Measurements from ENCODE around the gene ACP6. TPM values are rescaled to one million over a fixed set of nuclear protein-coding genes. Genes with fewer than 3 reads are reported as not detected.

The ACP6 gene
- total RNA-seq, 1 donor from 2014 or later = 19.2 TPM

DNA sequence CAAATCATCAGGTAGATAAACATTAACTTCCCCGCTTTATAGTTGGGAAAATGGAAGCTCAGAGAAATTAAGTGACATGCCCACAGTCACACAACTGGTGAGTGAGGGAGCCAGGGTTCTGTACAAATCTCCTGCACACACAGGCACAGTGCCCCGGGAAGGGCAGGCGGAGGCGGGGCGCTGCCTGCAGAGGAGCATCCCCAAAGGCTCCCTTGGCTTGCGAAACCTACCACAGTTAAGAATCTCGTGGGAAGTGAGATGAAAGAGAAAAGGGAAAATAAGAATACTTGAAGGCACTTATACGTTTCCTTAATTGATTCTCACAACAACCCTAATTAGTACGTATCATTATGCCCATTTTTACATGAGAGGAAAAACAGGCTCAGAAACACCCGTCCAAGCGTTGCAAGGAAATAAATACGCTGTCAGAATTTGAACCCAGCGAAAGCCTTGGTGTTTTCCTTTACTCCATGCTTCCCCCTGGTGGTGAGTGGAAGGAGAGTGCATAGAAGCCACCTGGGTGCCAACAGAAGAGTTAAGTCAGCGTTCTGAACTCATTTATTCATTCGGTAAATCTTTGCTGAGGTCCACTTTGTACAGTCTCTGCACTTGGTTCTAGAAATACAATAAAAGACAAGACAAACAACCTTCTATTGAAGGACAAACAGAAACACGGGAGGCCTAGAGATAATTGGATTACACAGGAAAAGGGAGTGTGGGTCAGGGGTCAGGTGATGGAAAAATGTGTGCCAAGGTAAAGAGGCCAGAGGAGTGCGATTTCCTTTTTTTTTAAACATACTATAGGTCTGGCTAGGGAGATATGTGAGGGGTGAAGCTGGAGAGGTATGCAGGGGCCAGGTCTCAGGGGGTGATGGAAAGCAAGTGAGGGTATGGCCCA is 28.4 kb downstream of the ACP6 start:
- Mint-ChIP-seq H3K4me3 (ENCODE audit: unreplicated experiment) (no peak overlapping the region), H3K27ac (ENCODE audit: unreplicated experiment) (no peak overlapping the region)

DNA sequence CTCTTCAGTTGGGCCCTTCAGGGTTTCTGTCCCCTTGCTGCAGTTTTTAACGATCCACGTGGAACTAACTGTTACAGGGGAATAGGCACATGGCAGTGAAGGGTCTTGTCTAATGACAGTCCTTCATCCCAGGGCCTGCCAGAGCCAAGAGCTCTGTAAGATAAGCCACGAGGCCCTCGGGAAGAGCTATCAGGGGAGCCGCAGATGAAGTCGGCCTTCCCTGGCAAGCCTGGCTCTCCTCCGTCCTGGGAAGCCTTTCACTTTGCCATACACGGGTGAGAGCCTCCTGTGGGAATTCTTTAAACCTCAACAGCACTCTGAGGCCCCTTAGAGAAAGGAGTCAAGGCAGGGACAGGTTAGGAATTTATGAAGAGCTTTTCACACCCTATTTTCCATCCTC is 29.0 kb downstream of the ACP6 start:
- no peak for DNase-seq (ENCODE audit: low spot score)
- Mint-ChIP-seq H3K27ac (ENCODE audit: unreplicated experiment) (no peak overlapping the region), H3K4me3 (ENCODE audit: unreplicated experiment) (no peak overlapping the region), H3K4me1 (ENCODE audit: unreplicated experiment) (peaks cover 26% of the 10 kb centered on the region), H3K27me3 (ENCODE audit: unreplicated experiment) (peaks cover 2% of the 10 kb centered on the region), H3K9me3 (ENCODE audit: unreplicated experiment) (no peaks in the 10 kb centered on the region), H3K36me3 (ENCODE audit: low read depth, unreplicated experiment) (peaks cover 16% of the 10 kb centered on the region)
- TF ChIP-seq, protein P1, sequence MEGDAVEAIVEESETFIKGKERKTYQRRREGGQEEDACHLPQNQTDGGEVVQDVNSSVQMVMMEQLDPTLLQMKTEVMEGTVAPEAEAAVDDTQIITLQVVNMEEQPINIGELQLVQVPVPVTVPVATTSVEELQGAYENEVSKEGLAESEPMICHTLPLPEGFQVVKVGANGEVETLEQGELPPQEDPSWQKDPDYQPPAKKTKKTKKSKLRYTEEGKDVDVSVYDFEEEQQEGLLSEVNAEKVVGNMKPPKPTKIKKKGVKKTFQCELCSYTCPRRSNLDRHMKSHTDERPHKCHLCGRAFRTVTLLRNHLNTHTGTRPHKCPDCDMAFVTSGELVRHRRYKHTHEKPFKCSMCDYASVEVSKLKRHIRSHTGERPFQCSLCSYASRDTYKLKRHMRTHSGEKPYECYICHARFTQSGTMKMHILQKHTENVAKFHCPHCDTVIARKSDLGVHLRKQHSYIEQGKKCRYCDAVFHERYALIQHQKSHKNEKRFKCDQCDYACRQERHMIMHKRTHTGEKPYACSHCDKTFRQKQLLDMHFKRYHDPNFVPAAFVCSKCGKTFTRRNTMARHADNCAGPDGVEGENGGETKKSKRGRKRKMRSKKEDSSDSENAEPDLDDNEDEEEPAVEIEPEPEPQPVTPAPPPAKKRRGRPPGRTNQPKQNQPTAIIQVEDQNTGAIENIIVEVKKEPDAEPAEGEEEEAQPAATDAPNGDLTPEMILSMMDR (IDR thresholded peaks at IDR 0.05; ENCODE audit: unreplicated experiment) = no peak

More for the DNA sequence above, 28.4 kb downstream of the ACP6 start:
- Mint-ChIP-seq H3K36me3 (ENCODE audit: low read depth, unreplicated experiment) (peaks cover 16% of the 10 kb centered on the region), H3K4me1 (ENCODE audit: unreplicated experiment) (peaks cover 30% of the 10 kb centered on the region), H3K27me3 (ENCODE audit: unreplicated experiment) (peaks cover 2% of the 10 kb centered on the region), H3K9me3 (ENCODE audit: unreplicated experiment) (no peaks in the 10 kb centered on the region)
- DNase-seq (ENCODE audit: low spot score) = peak; percentile 60
- TF ChIP-seq, protein P1 (IDR thresholded peaks at IDR 0.05; ENCODE audit: unreplicated experiment) = peak; percentile 85

DNA sequence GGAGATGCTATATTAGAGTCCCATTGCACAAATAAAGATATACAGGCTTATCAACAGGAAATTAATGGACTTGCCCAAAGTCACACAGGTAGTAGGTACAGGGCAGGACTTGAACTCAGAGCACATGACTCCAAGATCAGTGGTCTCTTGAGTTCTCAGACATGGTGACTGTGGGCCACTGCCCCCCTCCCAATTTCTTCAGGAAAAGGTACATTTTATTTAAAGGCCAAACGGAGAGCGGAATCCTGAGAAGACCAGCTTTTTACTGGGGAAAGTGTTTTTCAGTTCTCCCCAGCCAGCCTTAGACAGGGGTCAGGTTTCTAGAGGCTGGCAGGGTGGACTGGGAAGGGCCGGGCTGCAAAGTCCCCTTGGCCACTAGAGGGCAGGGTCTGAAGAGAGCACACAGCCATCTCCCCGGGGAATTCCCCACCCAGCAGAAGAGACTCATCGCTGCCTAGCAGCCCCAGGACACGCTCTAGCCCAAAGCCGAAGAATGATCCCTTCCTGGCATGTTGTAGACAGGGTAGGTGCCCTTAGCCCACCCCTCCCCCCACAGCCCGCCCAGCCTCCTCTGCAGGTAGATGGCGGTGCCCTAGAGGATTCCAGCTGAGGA is 29.7 kb downstream of the ACP6 start:
- peaks cover 26% of the 10 kb centered on the region for H3K4me1 Mint-ChIP-seq (ENCODE audit: unreplicated experiment)
- no peaks in the 10 kb centered on the region for H3K9me3 Mint-ChIP-seq (ENCODE audit: unreplicated experiment)
- TF ChIP-seq, protein P1 (IDR thresholded peaks at IDR 0.05; ENCODE audit: unreplicated experiment) = peak; percentile 84
- peaks cover 18% of the 10 kb centered on the region for H3K36me3 Mint-ChIP-seq (ENCODE audit: low read depth, unreplicated experiment)
- no peak overlapping the region for H3K4me3 Mint-ChIP-seq (ENCODE audit: unreplicated experiment)
- H3K27me3 Mint-ChIP-seq (ENCODE audit: unreplicated experiment) = peaks cover 2% of the 10 kb centered on the region
- DNase-seq (ENCODE audit: low spot score) = peak; percentile 78
- no peak overlapping the region for H3K27ac Mint-ChIP-seq (ENCODE audit: unreplicated experiment)

DNA sequence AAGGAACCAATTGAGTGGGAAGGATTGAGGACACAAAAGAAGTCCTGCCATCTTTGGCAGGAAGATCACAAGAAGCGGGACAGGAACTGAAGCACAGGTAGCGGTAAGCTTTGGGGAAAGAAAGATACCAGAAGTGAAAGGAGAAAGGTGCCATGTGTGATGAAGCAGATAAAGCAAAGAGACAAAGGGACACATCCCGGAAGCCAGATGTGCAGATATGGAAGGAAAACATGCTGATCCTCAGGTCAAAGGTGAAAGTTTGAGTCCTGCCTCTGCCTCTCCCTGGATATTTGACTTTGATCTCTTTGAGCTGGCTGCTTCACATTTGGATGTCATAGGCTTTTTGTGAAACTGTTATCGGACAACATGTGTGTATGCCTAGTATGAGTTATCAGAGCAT is 34.0 kb downstream of the ACP6 start:
- peaks cover 2% of the 10 kb centered on the region for H3K27me3 Mint-ChIP-seq (ENCODE audit: unreplicated experiment)
- peaks cover 34% of the 10 kb centered on the region for H3K4me1 Mint-ChIP-seq (ENCODE audit: unreplicated experiment)
- no peak overlapping the region for H3K4me3 Mint-ChIP-seq (ENCODE audit: unreplicated experiment)
- no peaks in the 10 kb centered on the region for H3K9me3 Mint-ChIP-seq (ENCODE audit: unreplicated experiment)
- DNase-seq (ENCODE audit: low spot score) = no peak
- peaks cover 12% of the 10 kb centered on the region for H3K36me3 Mint-ChIP-seq (ENCODE audit: low read depth, unreplicated experiment)
- H3K27ac Mint-ChIP-seq (ENCODE audit: unreplicated experiment) = no peak overlapping the region
- TF ChIP-seq, protein P1 (IDR thresholded peaks at IDR 0.05; ENCODE audit: unreplicated experiment) = no peak

DNA sequence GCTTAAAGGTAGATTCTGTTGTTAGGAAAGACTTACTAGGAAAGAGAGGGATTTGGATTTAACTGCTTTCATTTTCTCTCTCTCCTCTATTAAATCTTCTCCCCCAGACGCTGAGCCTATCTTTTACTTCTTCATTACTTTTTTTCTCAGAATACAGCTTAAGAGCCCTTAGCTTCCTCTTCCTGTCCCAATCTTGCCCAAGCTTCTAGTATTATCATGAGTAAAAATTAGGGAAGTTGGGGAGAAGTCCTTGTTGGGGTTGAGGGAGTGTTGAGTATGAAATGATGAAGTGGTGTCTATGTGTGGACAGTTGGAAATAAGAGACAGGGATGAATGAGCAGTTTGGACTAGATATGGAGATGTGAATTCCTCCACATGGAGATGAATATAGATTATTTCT is 35.0 kb downstream of the ACP6 start:
- no peak for DNase-seq (ENCODE audit: low spot score)
- TF ChIP-seq, protein P1 (IDR thresholded peaks at IDR 0.05; ENCODE audit: unreplicated experiment) = no peak
- Mint-ChIP-seq H3K27ac (ENCODE audit: unreplicated experiment) (peak overlapping the region; percentile 65), H3K9me3 (ENCODE audit: unreplicated experiment) (no peaks in the 10 kb centered on the region), H3K4me1 (ENCODE audit: unreplicated experiment) (peaks cover 34% of the 10 kb centered on the region), H3K36me3 (ENCODE audit: low read depth, unreplicated experiment) (peaks cover 12% of the 10 kb centered on the region), H3K27me3 (ENCODE audit: unreplicated experiment) (peaks cover 2% of the 10 kb centered on the region), H3K4me3 (ENCODE audit: unreplicated experiment) (no peak overlapping the region)
